ENCODE data around the gene ATP6V1C2. TPM values are rescaled to one million over a fixed set of nuclear protein-coding genes. Genes with fewer than 3 reads are reported as not detected.

ATP6V1C2 gene
- total RNA-seq, 2 donors from 2014 or later: 0.66 TPM; not detected in 1

- ATAC-seq: no peak
- no peak overlapping the region for H3K4me3 ChIP-seq
- TF ChIP-seq CTCF (IDR thresholded peaks at IDR 0.05) (no peak), POLR2A (IDR thresholded peaks at IDR 0.05) (no peak)
- no peak overlapping the region for H3K27ac ChIP-seq
- intact Hi-C loops (cut with DNase I): no loop called here
- H3K9me3 ChIP-seq: no peaks in the 10 kb centered on the region
- DNase-seq: no peak
- no peaks in the 10 kb centered on the region for H3K27me3 ChIP-seq
- peaks cover 4% of the 10 kb centered on the region for H3K4me1 ChIP-seq
- WGBS, 2 donors: 78 to 85% methylated on average over 2 of the region's 2 CpGs
- H3K36me3 ChIP-seq (replicated peaks in 1 of 2; ENCODE audit: insufficient read depth in 1 of 2, low read depth in 2 of 2): no peaks in the 10 kb centered on the region
Observed at GRCh38 chr2:10680957-10681356, 40.5 kb upstream of the ATP6V1C2 start.

DNA sequence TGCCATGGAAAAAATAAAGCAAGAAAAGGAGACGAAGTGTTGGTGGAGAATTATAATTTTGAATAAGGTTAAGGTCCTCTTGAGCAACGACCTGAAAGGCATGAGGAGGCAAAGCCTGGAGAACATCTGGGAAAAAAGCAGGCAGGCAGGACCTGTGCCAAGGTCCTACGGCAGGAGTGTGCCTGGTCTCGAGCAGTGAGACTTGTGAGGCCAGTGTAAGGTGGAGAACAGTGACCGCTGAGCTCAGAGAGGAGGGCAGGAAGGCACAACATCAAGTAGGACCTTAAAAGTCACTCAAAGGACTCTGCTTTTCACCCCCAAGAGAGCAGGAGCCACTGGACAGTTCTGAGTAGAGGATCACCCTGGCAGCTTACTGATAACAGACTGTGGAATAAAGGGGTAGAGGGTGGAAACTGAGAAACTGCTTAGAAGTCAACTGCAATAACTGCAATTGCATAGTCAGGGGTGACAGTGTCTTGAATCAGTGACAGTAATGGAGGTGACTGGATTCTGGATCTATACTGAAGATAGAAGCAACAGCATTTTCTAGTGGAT, 35.2 kb upstream of the ATP6V1C2 start:
- no peak for ATAC-seq
- H3K36me3 ChIP-seq (replicated peaks in 1 of 2; ENCODE audit: insufficient read depth in 1 of 2, low read depth in 2 of 2): no peaks in the 10 kb centered on the region
- peak; percentile 17 to 60 (median 28) for DNase-seq
- no peak for TF ChIP-seq POLR2A (IDR thresholded peaks at IDR 0.05)
- TF ChIP-seq CTCF (IDR thresholded peaks at IDR 0.05): no peak
- intact Hi-C loops (cut with DNase I): no loop called here
- WGBS, 2 donors: 31% methylated on average over 5 of the region's 5 CpGs
- H3K9me3 ChIP-seq: no peaks in the 10 kb centered on the region
- H3K27me3 ChIP-seq: no peaks in the 10 kb centered on the region
- no peak overlapping the region for H3K4me3 ChIP-seq
- H3K27ac ChIP-seq: peak overlapping the region in 1 of 4 donors; percentile 30
- peaks cover 40% of the 10 kb centered on the region for H3K4me1 ChIP-seq

GRCh38 chr2:10688921-10689807, 32.3 kb upstream of the ATP6V1C2 start:
- Histone ChIP-seq H3K27ac (peak overlapping the region; percentile 75 to 93 (median 82)), H3K9me3 (no peaks in the 10 kb centered on the region), H3K4me1 (peaks cover 40% of the 10 kb centered on the region), H3K4me3 (peak overlapping the region; percentile 71 to 82), H3K36me3 (replicated peaks in 1 of 2; ENCODE audit: insufficient read depth in 1 of 2, low read depth in 2 of 2) (no peaks in the 10 kb centered on the region), H3K27me3 (no peaks in the 10 kb centered on the region)
- ATAC-seq (peak; percentile 62), DNase-seq (peak; percentile 34 to 50 (median 44))
- intact Hi-C loops (cut with DNase I): no loop called here
- no peak for TF ChIP-seq CTCF (IDR thresholded peaks at IDR 0.05)
- no peak for TF ChIP-seq POLR2A (IDR thresholded peaks at IDR 0.05)
- 2 to 4% methylated on average over 23 to 27 of the region's 27 CpGs for WGBS, 2 donors

GRCh38 chr2:10691521-10691920, 29.9 kb upstream of the ATP6V1C2 start:
- Histone ChIP-seq H3K27ac (no peak overlapping the region), H3K9me3 (no peaks in the 10 kb centered on the region), H3K36me3 (replicated peaks in 1 of 2; ENCODE audit: insufficient read depth in 1 of 2, low read depth in 2 of 2) (no peaks in the 10 kb centered on the region), H3K4me1 (peaks cover 31% of the 10 kb centered on the region), H3K27me3 (no peaks in the 10 kb centered on the region), H3K4me3 (no peak overlapping the region)
- DNase-seq: no peak
- WGBS, 2 donors: 86 to 89% methylated on average over 6 of the region's 6 CpGs
- no peak for ATAC-seq
- intact Hi-C loops (cut with DNase I): no loop called here
- no peak for TF ChIP-seq POLR2A (IDR thresholded peaks at IDR 0.05)

DNA sequence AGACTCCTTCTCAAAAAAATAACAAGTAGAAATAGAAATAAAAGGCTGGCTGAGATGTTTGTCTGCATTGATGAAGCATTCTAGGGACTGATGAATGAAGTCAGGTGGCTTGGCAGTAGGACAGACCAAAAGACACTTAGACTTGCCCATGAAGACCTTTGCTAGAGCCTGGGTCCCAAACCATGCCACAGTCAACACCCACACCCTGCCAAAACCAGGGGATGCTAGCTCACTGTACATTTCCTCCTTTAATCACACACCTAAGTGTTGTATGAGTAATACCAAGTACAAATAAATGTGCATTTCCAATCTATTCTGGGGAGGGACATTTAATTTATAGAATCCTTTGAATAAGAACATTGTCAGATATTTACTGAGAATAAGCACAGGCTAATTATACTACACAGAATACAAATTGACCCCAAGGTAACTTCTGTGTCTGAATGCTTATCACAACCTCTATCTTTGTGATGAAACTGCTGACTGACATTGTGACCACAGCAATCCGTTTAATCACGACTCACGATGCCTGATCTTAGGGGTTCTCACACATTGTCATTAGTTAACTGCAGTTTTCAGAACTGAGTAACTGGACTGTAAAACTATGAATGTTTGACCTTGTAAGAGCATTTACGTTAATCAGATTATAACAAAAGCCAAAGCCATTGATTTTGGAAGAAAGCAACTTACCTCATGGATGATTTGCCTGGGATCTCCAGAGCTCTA, 21.2 kb upstream of the ATP6V1C2 start:
- Histone ChIP-seq H3K9me3 (no peaks in the 10 kb centered on the region), H3K27me3 (no peaks in the 10 kb centered on the region), H3K27ac (no peak overlapping the region), H3K4me1 (no peaks in the 10 kb centered on the region), H3K4me3 (no peak overlapping the region), H3K36me3 (replicated peaks in 1 of 2; ENCODE audit: insufficient read depth in 1 of 2, low read depth in 2 of 2) (no peaks in the 10 kb centered on the region)
- DNase-seq: no peak
- intact Hi-C loops (cut with DNase I): no loop called here
- TF ChIP-seq CTCF (IDR thresholded peaks at IDR 0.05) (no peak), POLR2A (IDR thresholded peaks at IDR 0.05) (no peak)
- no peak for ATAC-seq
- 55 to 66% methylated on average over 4 of the region's 4 CpGs for WGBS, 2 donors

Measured in body of pancreas (tissue), 4 donors.